Erythroblast (primary cell): ENCODE data around the gene SOX8.
A peak's percentile ranks its signal among the peaks of the same experiment; 100 is the strongest.

Experiments used
- DNase-seq, 2 experiments: peaks; one replicate each; lab custom pipeline; 2025; lab: John Stamatoyannopoulos, UW
- GATA1 ChIP-seq: IDR thresholded peaks from 2 replicates; pipeline ENCODE4 v1.6.1; 2011; ENCODE audit warnings: low read depth, mild to moderate bottlenecking, control low read depth, low read length, moderate library complexity
- POLR2A ChIP-seq: IDR thresholded peaks from 2 replicates; pipeline ENCODE4 v1.6.1; 2011; ENCODE audit warnings: mild to moderate bottlenecking, low read length

Gene SOX8

DNA sequence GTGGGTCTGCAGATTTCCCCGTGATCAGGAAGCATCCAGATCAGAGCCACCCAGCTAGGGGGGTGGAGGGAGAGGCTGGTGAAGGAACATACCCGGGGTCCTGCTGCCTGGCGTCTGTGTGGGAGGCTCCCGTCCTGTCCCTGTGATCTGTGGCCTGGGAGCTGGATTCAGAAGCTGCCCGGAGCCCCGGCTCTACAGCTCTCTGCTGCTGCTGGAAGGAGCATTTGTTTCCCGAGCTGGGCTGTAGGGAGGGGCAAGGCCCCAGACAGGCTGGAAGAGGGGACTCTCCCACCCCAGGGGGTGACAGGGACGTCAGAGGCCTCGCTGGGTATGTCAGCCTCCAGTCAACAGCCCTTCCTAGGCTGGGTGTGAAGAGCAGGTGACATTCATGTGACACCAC, 10.2 kb downstream of the SOX8 start:
- TF ChIP-seq GATA1 (no peak), POLR2A (no peak)

DNA sequence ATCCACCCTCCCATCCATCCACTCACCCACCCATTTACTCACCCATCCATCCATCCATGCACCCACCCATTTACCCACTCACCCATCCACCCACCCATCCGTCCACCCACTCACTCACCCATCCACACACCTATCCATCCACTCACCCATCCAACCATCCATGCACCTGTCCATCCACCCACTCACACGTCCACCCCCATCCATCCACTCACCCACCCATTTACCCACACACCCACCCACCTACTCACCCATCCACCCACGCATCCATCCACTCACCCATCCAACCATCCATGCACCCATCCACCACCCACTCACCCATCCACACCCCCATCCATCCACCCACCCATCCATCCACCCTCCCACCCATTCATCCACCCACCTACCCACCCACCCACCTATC, 12.2 kb downstream of the SOX8 start:
- DNase-seq: no peak
- TF ChIP-seq GATA1 (no peak), POLR2A (no peak)

More for the DNA sequence above, 10.2 kb downstream of the SOX8 start:
- no peak for DNase-seq

DNA sequence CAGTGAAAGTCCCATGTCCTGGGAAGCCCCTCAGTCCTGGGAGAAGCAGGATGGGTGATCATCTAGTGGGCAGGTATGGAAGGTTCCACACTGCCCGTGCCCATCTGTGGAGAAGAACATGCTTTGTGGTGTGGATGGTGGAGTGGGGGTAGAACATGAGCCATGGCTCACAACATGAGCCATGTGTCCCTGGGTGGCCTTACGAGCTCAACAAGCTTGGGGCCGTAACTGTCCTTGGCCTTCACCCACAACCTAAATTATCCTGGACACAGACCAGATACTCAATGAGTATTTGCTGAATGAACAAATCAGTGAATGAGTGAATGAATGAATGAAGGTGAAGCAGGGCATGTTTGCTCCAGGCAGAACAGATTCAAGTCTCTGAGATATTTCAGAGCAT, 13.5 kb downstream of the SOX8 start:
- no peak for TF ChIP-seq POLR2A
- TF ChIP-seq GATA1: no peak

DNA sequence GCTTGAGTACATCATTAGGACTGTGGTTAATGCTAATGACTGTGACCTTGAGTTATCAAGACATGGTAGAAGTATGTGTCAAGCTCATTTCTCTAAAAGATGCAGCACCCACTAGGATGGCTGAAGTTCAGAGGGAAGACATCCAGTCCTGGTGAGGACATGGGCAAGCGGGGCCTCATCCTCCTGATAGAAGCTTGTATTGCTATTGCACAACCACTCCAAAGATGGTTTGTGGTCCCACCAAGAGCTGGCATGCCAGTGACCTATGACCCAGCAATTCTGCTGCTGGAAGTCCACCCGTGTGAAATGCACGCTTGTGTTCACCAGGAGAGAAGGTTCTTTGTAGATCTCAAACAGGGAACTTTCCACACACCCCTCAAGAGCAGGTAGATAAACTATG, 14.2 kb downstream of the SOX8 start:
- no peak for TF ChIP-seq POLR2A
- TF ChIP-seq GATA1: no peak
- no peak for DNase-seq

More for the DNA sequence above, 13.5 kb downstream of the SOX8 start:
- DNase-seq: no peak

DNA sequence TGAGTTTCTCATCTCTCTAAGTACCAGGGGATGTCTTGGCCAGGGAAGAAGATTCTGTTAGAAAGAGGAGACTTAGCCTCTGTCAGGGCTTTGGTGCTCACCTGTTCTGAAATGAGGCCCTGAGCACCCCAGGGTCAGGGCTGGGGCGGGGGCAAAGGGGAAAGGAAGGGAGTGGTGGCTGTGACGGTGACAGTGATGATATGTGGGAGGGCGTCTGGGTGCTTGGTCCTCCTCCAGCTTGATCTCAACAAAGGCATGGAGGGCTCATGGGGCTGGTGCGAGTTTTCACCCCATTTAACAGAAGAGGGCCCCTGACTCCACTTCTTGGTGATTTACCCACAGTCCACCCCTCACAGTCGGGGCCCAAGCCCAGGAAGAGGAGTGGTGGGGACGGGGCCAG, 15.1 kb downstream of the SOX8 start:
- TF ChIP-seq POLR2A: no peak
- DNase-seq: no peak

DNA sequence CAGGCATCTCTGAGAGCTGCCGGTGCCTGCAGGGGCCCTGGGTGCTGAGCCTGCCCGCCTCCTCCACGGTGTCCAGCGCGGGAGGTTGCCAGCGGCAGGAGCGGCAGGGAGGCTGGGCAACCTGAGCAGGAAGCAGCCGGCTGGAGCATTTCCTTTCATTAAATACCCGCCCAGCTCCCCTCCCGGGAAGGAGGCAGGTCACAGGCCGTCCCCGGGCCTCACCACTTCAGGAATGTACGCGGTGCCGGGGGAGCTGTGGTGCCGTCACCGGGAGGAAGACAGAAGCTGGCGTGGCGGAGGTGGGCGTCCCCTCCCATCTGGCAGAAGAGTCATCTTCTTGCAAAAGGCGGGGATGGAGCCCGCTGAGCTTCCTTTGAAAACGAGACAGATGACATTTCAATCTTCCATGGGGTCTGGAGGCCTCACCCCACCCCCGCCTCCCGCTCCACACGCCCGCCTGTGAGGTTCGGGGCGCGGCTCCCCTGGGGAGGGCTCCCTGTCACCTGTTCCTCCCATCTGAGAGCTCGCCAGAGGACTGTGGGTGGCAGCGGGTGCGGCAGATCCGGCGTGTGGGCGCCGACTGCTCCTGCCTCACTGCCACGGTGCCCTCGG, 16.0 kb downstream of the SOX8 start:
- TF ChIP-seq POLR2A (no peak), GATA1 (no peak)
- no peak for DNase-seq

DNA sequence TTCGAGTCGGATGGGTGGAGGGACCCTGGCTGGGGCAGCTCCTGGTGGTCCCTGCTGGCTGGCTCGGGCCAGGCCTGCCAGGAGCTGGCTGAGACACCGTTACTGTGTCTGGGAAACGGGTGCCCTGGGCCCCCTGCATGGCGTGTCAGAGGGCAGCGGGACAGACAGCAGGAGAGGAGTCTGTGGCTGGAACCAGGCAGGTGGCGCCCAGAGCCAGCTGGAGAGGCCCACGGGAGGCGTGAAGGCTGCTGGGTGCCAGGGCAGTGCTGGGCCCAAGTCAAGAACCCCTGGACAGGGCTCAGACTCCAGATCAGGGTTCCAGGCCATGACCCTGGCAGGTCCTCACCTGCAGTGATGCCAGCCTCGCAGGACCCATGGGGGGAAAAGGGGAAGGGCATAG, 16.6 kb downstream of the SOX8 start:
- TF ChIP-seq GATA1: no peak
- no peak for TF ChIP-seq POLR2A
- DNase-seq: no peak

DNA sequence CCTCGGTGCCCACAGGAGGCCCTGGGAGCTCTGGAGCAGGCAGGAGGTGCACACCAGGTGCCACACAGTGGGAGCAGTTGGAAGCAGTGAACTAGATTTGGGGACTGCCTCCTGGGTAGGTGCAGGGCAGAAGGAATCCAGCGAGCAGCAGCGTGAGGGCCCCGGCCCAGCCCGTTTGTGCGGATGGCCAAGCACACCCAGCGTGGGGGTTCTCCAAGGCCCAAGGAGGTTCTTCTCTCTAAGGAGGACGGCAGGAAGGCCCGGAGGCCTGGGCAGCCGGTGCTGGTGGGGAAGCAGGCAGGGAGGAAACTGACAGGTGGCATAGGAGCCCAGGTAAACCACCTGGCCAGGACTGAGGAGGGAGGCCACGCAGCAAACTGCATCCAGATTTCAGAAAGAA, 17.0 kb downstream of the SOX8 start:
- DNase-seq: no peak
- TF ChIP-seq GATA1 (no peak), POLR2A (no peak)

DNA sequence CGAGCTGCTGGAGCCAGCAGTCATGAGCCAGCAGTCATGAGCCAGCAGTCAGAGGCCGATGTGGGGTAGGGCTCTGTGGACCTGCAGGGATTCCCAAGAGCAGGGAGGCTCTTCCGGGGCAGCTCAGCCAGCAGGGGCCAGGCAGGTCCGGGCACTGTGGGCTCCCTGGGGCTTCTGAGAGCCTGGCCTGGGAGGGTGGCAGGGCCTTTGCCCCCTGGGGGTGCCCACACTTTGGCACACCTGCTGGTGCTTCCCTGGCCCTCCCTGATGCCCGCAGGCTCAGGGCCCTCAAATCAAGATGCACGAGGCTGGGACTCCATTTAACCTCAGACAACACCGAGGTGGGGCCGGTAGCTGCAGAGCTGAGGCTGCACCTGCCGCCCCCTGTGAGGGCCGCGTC, 18.1 kb downstream of the SOX8 start:
- no peak for DNase-seq
- TF ChIP-seq POLR2A (no peak), GATA1 (no peak)

DNA sequence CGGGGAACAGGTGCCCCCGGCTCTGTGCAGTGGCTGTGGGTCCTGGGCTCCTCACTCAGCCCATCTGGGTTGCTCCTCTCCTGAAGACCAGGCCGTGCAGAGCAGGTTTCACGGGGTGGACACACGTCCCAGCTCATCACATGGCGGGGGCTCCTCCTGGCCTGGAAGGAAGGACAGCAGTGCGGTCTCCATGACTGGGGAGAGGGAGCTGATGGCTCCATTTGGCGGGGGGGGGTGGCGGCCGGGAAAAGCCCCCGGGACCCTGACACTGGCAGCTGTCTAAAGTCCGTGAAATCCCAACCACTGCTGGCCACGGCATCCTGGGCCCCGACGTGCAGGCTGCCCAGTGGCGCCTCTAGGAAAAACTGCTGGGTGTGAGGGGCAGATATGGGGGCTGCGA, 19.0 kb downstream of the SOX8 start:
- DNase-seq: no peak
- TF ChIP-seq POLR2A: no peak
- no peak for TF ChIP-seq GATA1

DNA sequence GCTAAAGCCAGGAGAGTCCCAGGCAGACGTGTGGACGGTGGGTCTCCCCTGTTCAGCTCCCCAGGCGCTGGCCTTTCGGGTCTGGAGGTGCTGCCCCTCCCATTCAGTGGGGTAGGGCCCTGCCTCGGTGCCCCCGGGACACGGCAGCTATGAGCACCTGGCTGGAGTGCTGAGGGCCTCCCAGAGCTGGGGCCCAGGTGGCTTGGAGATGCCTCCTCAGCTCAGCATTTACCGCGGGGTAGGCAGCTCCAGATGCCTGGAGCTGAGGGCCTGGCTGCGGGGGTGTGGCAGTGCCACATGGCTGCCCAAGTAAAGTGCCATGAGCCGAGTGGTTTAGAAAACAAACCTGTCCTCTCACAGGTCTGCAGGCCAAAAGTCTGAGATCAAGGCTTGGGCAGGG, 19.5 kb downstream of the SOX8 start:
- TF ChIP-seq POLR2A (no peak), GATA1 (no peak)
- DNase-seq: no peak

DNA sequence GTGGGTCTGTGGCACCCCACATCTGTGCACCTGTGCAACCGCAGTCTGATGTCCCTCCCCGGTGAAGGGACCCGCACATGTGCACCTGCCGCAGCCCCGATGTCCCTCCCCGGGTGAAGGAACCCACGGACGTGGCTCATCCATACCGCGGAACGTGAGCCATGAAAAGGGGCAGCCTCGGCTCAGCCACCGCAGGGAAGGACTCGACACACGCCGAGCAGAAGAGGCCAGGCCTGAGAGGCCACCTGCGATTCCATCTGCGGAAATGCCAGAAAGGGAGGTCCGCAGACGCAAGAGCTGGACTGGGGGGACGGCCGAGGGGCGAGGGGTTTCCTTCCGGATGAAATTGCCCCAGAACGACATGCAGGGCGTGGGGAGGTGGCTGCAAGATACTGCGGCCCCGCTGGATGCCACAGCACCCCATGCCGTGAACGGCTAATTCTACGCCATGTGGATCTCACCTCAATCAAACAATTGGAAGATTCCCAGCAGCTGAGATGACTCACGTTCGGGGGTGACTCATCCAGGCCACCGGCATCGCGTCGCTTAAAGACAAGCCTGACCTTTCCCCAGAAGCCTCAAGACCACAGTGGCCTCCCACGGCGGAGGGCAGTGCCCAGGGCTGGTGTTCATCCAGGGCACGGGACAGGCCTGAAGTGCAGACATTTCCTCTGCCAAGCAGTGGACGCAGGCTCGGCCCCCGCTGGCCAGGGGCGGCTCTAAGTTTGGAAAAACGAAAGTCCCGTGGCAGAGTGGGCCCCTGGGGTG, 21.0 kb downstream of the SOX8 start:
- peak in 1 of 2 experiments; percentile 21 for DNase-seq
- TF ChIP-seq POLR2A: no peak
- TF ChIP-seq GATA1: no peak

DNA sequence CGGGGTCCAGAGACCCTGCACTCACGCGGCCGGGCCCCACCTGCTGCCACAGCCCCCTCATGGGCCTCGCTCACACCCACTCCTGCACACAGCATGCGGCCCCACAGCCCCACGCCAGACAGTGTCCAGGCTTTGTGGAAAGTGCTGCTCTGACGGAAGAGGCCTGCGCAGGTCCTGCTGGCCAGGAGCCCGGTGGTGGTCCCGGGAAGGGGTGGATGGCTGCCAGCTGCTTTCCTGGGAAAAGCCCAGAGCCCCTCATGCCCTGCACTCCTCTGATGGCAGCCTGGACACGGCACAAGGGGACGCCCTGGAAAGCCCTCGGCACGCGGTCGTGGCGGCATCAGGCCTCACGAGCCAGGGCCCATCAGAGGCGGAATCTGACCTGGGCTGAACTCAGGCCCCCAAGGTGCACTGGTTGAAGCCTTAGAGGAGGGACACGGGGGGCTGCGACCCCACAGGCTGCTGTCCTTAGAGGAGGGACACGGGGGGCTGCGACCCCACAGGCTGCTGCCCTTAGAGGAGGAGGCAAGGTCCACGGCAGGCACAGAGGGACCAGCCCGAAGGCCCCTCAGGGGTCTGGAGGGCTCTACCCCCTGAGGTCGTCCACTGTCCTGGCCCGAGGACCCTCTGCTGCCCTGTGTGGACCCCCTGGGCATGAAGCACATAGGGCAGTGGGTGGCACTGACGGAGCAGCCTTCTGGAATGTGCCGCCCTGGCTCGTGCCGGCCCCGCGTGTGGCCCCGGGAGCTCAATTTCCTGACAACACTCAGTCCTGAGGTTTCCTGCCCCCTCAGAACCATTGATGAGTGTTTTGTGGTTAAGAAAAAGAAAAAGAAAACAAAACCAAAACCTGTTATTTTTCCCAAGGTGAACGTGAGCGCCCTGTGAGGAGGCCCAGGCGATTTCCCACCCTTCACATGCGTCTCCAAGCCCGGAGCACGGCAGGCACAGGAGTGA, 22.1 kb downstream of the SOX8 start:
- TF ChIP-seq GATA1 (no peak), POLR2A (no peak)
- no peak for DNase-seq

DNA sequence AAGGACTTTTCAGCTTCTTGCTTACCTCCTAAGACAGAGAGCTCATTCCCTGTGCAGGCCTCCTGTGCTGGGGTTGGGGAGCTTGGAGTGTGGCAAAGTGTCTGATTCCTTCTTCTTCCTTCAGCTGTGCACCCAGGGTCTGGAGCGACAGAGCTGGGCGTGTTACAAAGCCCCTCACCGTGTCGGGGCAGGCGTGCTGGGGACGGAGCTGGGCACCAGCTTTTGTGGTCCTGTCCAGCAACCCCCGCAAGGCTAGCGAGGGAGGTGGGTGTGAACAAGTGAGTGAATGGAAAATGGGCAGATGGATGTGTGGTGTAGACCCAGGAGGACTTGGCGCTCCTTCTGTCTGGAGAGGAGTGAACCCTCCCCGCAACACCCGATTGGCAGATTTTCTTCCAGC, 23.7 kb downstream of the SOX8 start:
- DNase-seq: no peak
- TF ChIP-seq GATA1 (no peak), POLR2A (no peak)

DNA sequence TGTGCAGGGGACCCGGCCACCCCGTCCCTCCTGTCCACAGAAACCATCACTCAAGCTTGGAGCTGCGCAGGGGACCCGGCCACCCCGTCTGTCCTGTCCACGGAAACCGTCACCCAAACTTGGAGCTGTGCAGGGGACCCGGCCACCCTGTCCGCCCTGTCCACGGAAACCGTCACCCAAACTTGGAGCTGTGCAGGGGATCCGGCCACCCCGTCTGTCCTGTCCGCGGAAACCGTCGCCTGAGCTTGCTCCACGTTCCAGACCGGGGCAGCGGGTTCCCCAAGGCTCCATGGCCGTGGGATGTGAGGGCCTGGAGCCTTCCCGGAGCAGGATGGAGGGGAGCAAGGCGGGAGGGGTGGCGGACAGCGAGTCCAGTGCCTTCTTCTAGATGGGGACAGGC, 25.2 kb downstream of the SOX8 start:
- TF ChIP-seq GATA1 (no peak), POLR2A (no peak)
- no peak for DNase-seq
